ENCODE data around the gene CAPZB. TPM values are rescaled to one million over a fixed set of nuclear protein-coding genes. Genes with fewer than 3 reads are reported as not detected.

Gene CAPZB
- total RNA-seq, 4 donors from 2014 or later: 107 to 210 (median 119) TPM

- Histone ChIP-seq H3K36me3 (peaks cover 0 to 45% (median 0%) of the 10 kb centered on the region in 3 donors), H3K9me3 (no peaks in the 10 kb centered on the region), H3K4me1 (no peaks in the 10 kb centered on the region), H3K27me3 (no peaks in the 10 kb centered on the region), H3K4me3 (no peak overlapping the region), H3K27ac (no peak overlapping the region)
- DNase-seq: no peak
- no peak for TF ChIP-seq CTCF (IDR thresholded peaks at IDR 0.05)
- no peak for TF ChIP-seq POLR2A (IDR thresholded peaks at IDR 0.05)
Measured at GRCh38 chr1:19337289-19337688, 148.1 kb downstream of the CAPZB start.

GRCh38 chr1:19336543-19336942 lies 148.8 kb downstream of the CAPZB start:
- TF ChIP-seq POLR2A (IDR thresholded peaks at IDR 0.05) (no peak), CTCF (IDR thresholded peaks at IDR 0.05) (no peak)
- peaks cover 0 to 45% (median 0%) of the 10 kb centered on the region in 3 donors for H3K36me3 ChIP-seq
- no peaks in the 10 kb centered on the region for H3K27me3 ChIP-seq
- H3K27ac ChIP-seq: no peak overlapping the region
- H3K4me3 ChIP-seq: no peak overlapping the region
- H3K9me3 ChIP-seq: no peaks in the 10 kb centered on the region
- no peak for DNase-seq
- H3K4me1 ChIP-seq: no peaks in the 10 kb centered on the region

GRCh38 chr1:19333587-19334354 lies 151.6 kb downstream of the CAPZB start:
- H3K27me3 ChIP-seq: no peaks in the 10 kb centered on the region
- no peak for DNase-seq
- H3K27ac ChIP-seq: no peak overlapping the region
- H3K36me3 ChIP-seq: peaks cover 0 to 30% (median 0%) of the 10 kb centered on the region in 3 donors
- H3K4me3 ChIP-seq: no peak overlapping the region
- no peak for TF ChIP-seq CTCF (IDR thresholded peaks at IDR 0.05)
- no peak for TF ChIP-seq POLR2A (IDR thresholded peaks at IDR 0.05)
- no peaks in the 10 kb centered on the region for H3K4me1 ChIP-seq
- no peaks in the 10 kb centered on the region for H3K9me3 ChIP-seq

GRCh38 chr1:19332832-19333231 lies 152.5 kb downstream of the CAPZB start:
- no peak overlapping the region for H3K27ac ChIP-seq
- H3K4me3 ChIP-seq: no peak overlapping the region
- no peaks in the 10 kb centered on the region for H3K27me3 ChIP-seq
- peaks cover 0 to 32% (median 0%) of the 10 kb centered on the region in 3 donors for H3K36me3 ChIP-seq
- H3K9me3 ChIP-seq: no peaks in the 10 kb centered on the region
- TF ChIP-seq POLR2A (IDR thresholded peaks at IDR 0.05): no peak
- no peak for TF ChIP-seq CTCF (IDR thresholded peaks at IDR 0.05)
- no peaks in the 10 kb centered on the region for H3K4me1 ChIP-seq
- no peak for DNase-seq

- no peak for DNase-seq
- H3K27ac ChIP-seq: no peak overlapping the region
- H3K4me3 ChIP-seq: no peak overlapping the region
- H3K9me3 ChIP-seq: no peaks in the 10 kb centered on the region
- no peaks in the 10 kb centered on the region for H3K27me3 ChIP-seq
- H3K4me1 ChIP-seq: no peaks in the 10 kb centered on the region
- peaks cover 0 to 44% (median 0%) of the 10 kb centered on the region in 3 donors for H3K36me3 ChIP-seq
- TF ChIP-seq POLR2A (IDR thresholded peaks at IDR 0.05): no peak
- TF ChIP-seq CTCF (IDR thresholded peaks at IDR 0.05): no peak
Measured at GRCh38 chr1:19331262-19331878, 154.0 kb downstream of the CAPZB start.
